HS-27A (cell line): ENCODE results near the gene UBTD2.

Experiments used
- DNase-seq: peaks from one replicate; pipeline ENCODE4 v3.0.0-alpha.2; 2012; ENCODE audit warnings: low read depth, missing footprints

The UBTD2 gene

GRCh38 chr5:172171118-172171517, 112.4 kb downstream of the UBTD2 start:
- DNase-seq, result no peak

- no peak for DNase-seq
Observed at GRCh38 chr5:172170251-172170701, 113.3 kb downstream of the UBTD2 start.

- DNase-seq, result no peak
Observed at GRCh38 chr5:172169216-172169615, 114.3 kb downstream of the UBTD2 start.

- no peak for DNase-seq
Observed at GRCh38 chr5:172168311-172168710, 115.3 kb downstream of the UBTD2 start.

GRCh38 chr5:172167895-172168294, 115.7 kb downstream of the UBTD2 start:
- DNase-seq, result no peak

GRCh38 chr5:172166030-172166826, 117.3 kb downstream of the UBTD2 start:
- DNase-seq, result no peak

DNA sequence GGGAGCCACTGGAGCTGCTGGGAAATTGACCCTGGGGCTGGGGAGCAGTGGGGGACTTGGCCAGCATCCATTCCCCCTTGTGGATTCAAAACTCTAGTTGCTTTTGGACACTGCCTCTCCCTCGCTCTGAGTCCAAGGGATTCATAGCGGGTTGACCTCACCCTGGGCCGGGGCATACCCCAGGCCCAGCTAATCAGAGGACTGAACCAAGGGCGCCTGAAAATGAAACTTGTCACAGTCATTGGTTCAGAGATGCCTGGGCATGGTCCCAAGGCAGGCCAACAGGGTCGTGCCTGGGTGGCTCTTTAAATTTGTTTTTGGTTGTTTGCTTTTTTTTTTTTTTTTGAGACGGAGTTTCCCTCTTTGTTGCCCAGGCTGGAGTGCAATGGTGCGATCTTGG, 118.1 kb downstream of the UBTD2 start:
- no peak for DNase-seq

DNA sequence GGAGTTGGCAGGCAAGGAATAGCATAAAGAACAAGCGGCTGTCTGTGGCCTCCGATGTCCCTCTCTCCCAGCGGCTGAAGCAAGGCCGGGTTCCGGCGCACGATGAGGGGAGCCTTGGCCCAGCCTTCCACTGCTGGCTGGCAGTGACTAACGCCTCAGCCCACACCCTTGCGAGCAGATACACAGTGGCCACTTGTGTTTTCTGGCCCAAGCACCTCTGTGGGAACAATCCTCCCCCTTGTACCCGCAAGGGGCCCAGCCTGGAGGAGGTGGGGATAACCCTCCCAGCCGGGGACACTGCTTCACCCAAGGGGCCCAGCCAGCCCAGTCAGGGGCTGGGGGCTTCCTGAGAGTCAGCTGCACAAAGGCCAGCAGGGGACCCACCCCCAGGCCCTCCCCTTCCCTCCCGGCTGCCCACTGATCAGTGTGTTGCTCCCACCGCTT, 118.8 kb downstream of the UBTD2 start:
- no peak for DNase-seq

DNA sequence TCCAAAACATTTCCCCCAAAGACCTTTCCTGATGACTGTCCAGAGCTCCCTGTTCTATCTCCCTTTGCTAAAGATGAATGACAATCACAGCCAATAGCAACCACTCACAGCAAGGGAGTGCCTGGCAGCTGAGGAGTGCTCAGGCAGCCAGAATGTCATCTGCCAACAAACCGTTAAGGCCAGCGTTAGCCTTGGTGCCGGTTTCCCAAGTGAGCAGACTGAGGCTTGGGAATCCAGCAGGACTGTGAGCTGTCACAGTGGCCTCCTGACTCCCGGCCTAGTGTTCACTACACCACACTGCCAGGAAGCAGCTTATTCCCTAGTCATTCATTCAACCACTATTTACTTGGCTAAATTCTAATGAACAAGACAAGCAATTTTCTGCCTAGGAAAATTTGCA, 120.2 kb downstream of the UBTD2 start:
- DNase-seq, result no peak

- no peak for DNase-seq
Observed at GRCh38 chr5:172162987-172163343, 120.6 kb downstream of the UBTD2 start.

DNA sequence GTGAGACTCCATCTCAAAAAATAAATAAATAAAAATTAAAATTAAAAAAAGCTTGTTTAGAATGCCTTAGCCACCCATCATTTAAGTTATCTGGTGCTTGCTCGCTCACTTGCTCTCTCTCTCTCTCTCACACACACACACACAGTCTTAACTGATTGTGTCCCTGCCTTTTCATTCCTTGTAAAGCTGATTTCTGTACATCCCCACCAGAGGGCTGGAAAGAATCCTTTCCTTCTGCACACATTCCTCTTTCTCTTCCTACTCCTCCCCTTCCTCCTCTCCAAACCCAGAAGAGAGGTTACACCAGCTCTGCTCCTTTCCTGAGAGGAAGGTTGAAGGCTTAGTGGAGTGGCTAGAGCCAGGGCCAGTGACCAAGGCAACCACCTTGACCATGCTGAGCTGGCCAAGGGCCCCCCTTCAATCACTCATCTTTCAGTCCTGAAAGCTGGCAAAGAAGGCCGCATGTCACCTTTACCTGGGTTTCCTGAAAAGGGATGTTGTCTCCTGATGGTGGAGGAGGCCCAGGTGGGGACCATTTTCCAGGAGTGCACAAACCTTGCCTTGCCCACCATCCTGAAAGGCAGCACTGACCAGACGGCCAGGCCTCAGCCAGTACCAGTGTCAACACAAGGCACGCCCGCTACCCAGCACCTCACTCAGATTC, 121.1 kb downstream of the UBTD2 start:
- no peak for DNase-seq

- DNase-seq, result no peak
Observed at GRCh38 chr5:172160506-172160905, 123.1 kb downstream of the UBTD2 start.
